NCI-H1092 treated with DMSO at 0.1 percent for 48 hours (cell line): ENCODE data around the gene LGALS1.
A peak's percentile ranks its signal among the peaks of the same experiment; 100 is the strongest.
"Not testable (repeated sequence)": the region's sequence is repeated elsewhere in the genome, so short reads cannot be mapped to it uniquely, and the experiment has no call there.

Experiments used
- DNase-seq: peaks from one replicate; lab custom pipeline; 2025; lab: John Stamatoyannopoulos, UW

The LGALS1 gene

GRCh38 chr22:37690407-37690806, 15.0 kb downstream of the LGALS1 start:
- DNase-seq = no peak

GRCh38 chr22:37690901-37691504, 15.6 kb downstream of the LGALS1 start:
- DNase-seq = no peak

- DNase-seq = no peak
These were observed 17.3 kb downstream of the LGALS1 start for GRCh38 chr22:37692627-37693285.

- not testable (repeated sequence) for DNase-seq
These were observed 18.7 kb downstream of the LGALS1 start for GRCh38 chr22:37694131-37694530.

GRCh38 chr22:37696260-37696656, 20.8 kb downstream of the LGALS1 start:
- not testable (repeated sequence) for DNase-seq

- DNase-seq = peak; percentile 97
These were observed 21.5 kb downstream of the LGALS1 start, which contains the start of gene TRIOBP for GRCh38 chr22:37696657-37697537. TSS of gene TRIOBP (plus strand) at chr22:37697048. CDS start at chr22:37701366, 4,318 bp downstream.

- no peak for DNase-seq
These were observed 22.1 kb downstream of the LGALS1 start for GRCh38 chr22:37697538-37697835.

- no peak for DNase-seq
These were observed 25.8 kb downstream of the LGALS1 start for GRCh38 chr22:37701141-37701786.

- no peak for DNase-seq
These were observed 28.5 kb downstream of the LGALS1 start for GRCh38 chr22:37703906-37704305.

GRCh38 chr22:37704645-37705044, 29.2 kb downstream of the LGALS1 start:
- no peak for DNase-seq

- no peak for DNase-seq
These were observed 29.8 kb downstream of the LGALS1 start for GRCh38 chr22:37705205-37705604.

GRCh38 chr22:37708580-37709444, 33.4 kb downstream of the LGALS1 start:
- DNase-seq = no peak

- DNase-seq = no peak
These were observed 34.0 kb downstream of the LGALS1 start for GRCh38 chr22:37709445-37709765.

GRCh38 chr22:37710675-37711074, 35.2 kb downstream of the LGALS1 start:
- no peak for DNase-seq

- no peak for DNase-seq
These were observed 36.1 kb downstream of the LGALS1 start for GRCh38 chr22:37711490-37711889.

- DNase-seq = no peak
These were observed 38.3 kb downstream of the LGALS1 start for GRCh38 chr22:37713761-37714160.

GRCh38 chr22:37714634-37715033, 39.2 kb downstream of the LGALS1 start:
- no peak for DNase-seq

GRCh38 chr22:37715760-37716159, 40.3 kb downstream of the LGALS1 start:
- no peak for DNase-seq

GRCh38 chr22:37716708-37717107, 41.3 kb downstream of the LGALS1 start:
- DNase-seq = no peak

GRCh38 chr22:37717235-37717634, 41.8 kb downstream of the LGALS1 start:
- not testable (repeated sequence) for DNase-seq

- DNase-seq = not testable (repeated sequence)
These were observed 42.4 kb downstream of the LGALS1 start for GRCh38 chr22:37717746-37718305.
